EL (cell line): ENCODE data around the gene ELAVL4.
A peak's percentile ranks its signal among the peaks of the same experiment; 100 is the strongest.

Experiments used
- DNase-seq: peaks from one replicate; pipeline ENCODE4 v3.0.0-alpha.2; 2016

ELAVL4 gene

GRCh38 chr1:50108497-50109059 is at the start of gene ELAVL4:
Gene ELAVL4 (plus strand): TSS chr1:50108920. CDS start chr1:50109190, 270 bp downstream.
- no peak for DNase-seq

- peak; percentile 2 for DNase-seq
These were observed 48.4 kb upstream of the ELAVL4 start for GRCh38 chr1:50060279-50060678.

GRCh38 chr1:50066806-50067205 is 41.9 kb upstream of the ELAVL4 start:
- no peak for DNase-seq

GRCh38 chr1:50074931-50075330 is 33.8 kb upstream of the ELAVL4 start:
- DNase-seq: no peak

- DNase-seq: no peak
These were observed 31.4 kb upstream of the ELAVL4 start for GRCh38 chr1:50077273-50077672.

GRCh38 chr1:50080904-50081586 is 27.7 kb upstream of the ELAVL4 start:
- DNase-seq: no peak

GRCh38 chr1:50084389-50084788 is 24.3 kb upstream of the ELAVL4 start:
- DNase-seq: no peak

GRCh38 chr1:50091068-50091467 is 17.7 kb upstream of the ELAVL4 start:
- DNase-seq: no peak

GRCh38 chr1:50095716-50096115 is 13.0 kb upstream of the ELAVL4 start:
- DNase-seq: no peak

GRCh38 chr1:50097021-50097679 is 11.6 kb upstream of the ELAVL4 start:
- no peak for DNase-seq

GRCh38 chr1:50097791-50098190 is 10.9 kb upstream of the ELAVL4 start:
- no peak for DNase-seq

- no peak for DNase-seq
These were observed 10.1 kb upstream of the ELAVL4 start for GRCh38 chr1:50098591-50099021.

GRCh38 chr1:50099654-50100053 is 9.1 kb upstream of the ELAVL4 start:
- no peak for DNase-seq

GRCh38 chr1:50103615-50104081 is 5.1 kb upstream of the ELAVL4 start:
- DNase-seq: no peak

GRCh38 chr1:50105433-50105832 is 3.3 kb upstream of the ELAVL4 start:
- no peak for DNase-seq

GRCh38 chr1:50106095-50106761 is 2.5 kb upstream of the ELAVL4 start:
- DNase-seq: no peak

- DNase-seq: no peak
These were observed 396 bp downstream of the ELAVL4 start for GRCh38 chr1:50109116-50109515.

- DNase-seq: no peak
These were observed 941 bp downstream of the ELAVL4 start for GRCh38 chr1:50109647-50110075.

GRCh38 chr1:50110151-50110550 is 1.4 kb downstream of the ELAVL4 start:
- no peak for DNase-seq

GRCh38 chr1:50110656-50111055 is 1.9 kb downstream of the ELAVL4 start:
- DNase-seq: no peak

- DNase-seq: no peak
These were observed 2.8 kb downstream of the ELAVL4 start for GRCh38 chr1:50111503-50111902.

- no peak for DNase-seq
These were observed 3.5 kb downstream of the ELAVL4 start for GRCh38 chr1:50112193-50112592.

- no peak for DNase-seq
These were observed 14.4 kb downstream of the ELAVL4 start for GRCh38 chr1:50123071-50123470.
